Liver (tissue), 3 donors: ENCODE results near the gene RGL2.

ENCODE experiments used
- CTCF ChIP-seq: fragments of 150-350 bp; IDR thresholded peaks from 2 replicates; pipeline ENCODE4 v1.5.1; 2017; ENCODE audit warnings: improper control_type of control experiment, low read depth, low read length; ENCODE audit not compliant: missing input control
- EGR1 ChIP-seq, 2 donors: IDR thresholded peaks; 2 replicates each; pipeline ENCODE4 v1.6.1; 2016 to 2018; ENCODE audit warnings: antibody characterized with exemption in 2 of 2, low read depth in 2 of 2
- FOXA1 ChIP-seq: IDR thresholded peaks from 2 replicates; pipeline ENCODE4 v1.6.1; 2016; ENCODE audit warnings: antibody characterized with exemption
- JUND ChIP-seq, 2 donors: IDR thresholded peaks; 2 replicates each; pipeline ENCODE4 v1.6.1; 2016; ENCODE audit warnings: antibody characterized with exemption in 2 of 2
- RAD21 ChIP-seq, 2 donors: IDR thresholded peaks; 2 replicates each; pipeline ENCODE4 v1.6.1; 2016; ENCODE audit warnings: antibody characterized with exemption in 2 of 2, mild to moderate bottlenecking in 2 of 2
- REST ChIP-seq: IDR thresholded peaks from 2 replicates; pipeline ENCODE4 v1.6.1; 2016; ENCODE audit warnings: antibody characterized with exemption, mild to moderate bottlenecking
- RXRA ChIP-seq, 2 donors: IDR thresholded peaks; 2 replicates each; pipeline ENCODE4 v1.6.1; 2017 to 2018; ENCODE audit warnings: antibody characterized with exemption in 2 of 2, mild to moderate bottlenecking in 1 of 2
- SP1 ChIP-seq: IDR thresholded peaks from 2 replicates; pipeline ENCODE4 v1.6.1; 2018; ENCODE audit warnings: antibody characterized with exemption, mild to moderate bottlenecking
- TAF1 ChIP-seq: conservative IDR thresholded peaks from 2 replicates; pipeline ENCODE4 v1.6.1; 2016; ENCODE audit warnings: antibody characterized with exemption, mild to moderate bottlenecking
- YY1 ChIP-seq: IDR thresholded peaks from 2 replicates; pipeline ENCODE4 v1.6.1; 2016; ENCODE audit warnings: antibody characterized with exemption, mild to moderate bottlenecking
- TF ChIP-seq, protein P1 (sequence below): IDR thresholded peaks from 2 replicates; pipeline ENCODE4 v1.6.1; 2016; ENCODE audit warnings: antibody characterized with exemption
- donor health status: healthy.
- donor health status: healthy.

DNA sequence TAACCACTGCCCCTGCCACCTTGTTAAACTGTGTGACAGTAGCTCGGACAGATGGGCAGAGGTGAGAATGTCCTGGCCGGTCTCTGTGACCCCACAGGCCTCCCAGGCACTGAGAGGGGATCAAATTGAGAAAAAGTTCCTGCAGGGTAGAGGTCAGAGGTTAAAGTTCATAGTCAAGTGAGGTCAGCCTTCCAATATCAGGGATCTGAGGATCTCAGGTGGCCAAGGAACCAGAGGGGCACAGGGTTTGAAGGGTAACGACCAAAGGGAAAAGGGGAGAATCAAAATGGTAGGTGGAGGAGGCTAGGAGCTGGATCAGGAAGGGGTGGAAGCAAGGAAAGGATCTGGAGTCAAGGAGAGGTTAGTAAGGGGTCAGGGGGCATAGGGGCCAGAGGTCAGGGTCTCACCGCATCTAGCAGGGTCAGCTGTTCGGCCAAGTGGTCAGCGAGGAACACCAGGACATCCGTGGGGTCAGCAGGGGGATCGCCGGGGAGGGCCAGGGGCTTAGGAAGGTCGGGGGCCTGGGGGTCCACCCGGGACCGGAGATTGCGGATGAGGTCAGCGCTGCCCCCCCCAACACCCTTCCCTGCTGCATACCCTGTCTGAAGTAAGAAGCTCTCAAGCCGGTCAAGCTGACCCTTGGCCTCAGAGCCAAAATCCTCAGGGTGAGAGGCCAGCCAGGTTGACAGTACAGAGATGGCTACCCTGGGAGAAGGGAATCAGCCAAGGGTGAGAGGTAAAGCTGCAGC lies 2.9 kb downstream of the RGL2 start:
- TF ChIP-seq RAD21 (IDR thresholded peaks at IDR 0.05) (no peak), SP1 (no peak), YY1 (no peak), CTCF (no peak), JUND (IDR thresholded peaks at IDR 0.05) (no peak), TAF1 (no peak), RXRA (IDR thresholded peaks at IDR 0.05) (no peak), REST (no peak), EGR1 (IDR thresholded peaks at IDR 0.05; ENCODE audit: low read depth in 2 of 2) (no peak), FOXA1 (no peak)
- TF ChIP-seq, protein P1, sequence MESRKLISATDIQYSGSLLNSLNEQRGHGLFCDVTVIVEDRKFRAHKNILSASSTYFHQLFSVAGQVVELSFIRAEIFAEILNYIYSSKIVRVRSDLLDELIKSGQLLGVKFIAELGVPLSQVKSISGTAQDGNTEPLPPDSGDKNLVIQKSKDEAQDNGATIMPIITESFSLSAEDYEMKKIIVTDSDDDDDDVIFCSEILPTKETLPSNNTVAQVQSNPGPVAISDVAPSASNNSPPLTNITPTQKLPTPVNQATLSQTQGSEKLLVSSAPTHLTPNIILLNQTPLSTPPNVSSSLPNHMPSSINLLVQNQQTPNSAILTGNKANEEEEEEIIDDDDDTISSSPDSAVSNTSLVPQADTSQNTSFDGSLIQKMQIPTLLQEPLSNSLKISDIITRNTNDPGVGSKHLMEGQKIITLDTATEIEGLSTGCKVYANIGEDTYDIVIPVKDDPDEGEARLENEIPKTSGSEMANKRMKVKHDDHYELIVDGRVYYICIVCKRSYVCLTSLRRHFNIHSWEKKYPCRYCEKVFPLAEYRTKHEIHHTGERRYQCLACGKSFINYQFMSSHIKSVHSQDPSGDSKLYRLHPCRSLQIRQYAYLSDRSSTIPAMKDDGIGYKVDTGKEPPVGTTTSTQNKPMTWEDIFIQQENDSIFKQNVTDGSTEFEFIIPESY: no peak
